ENCODE data around the gene FAR2. TPM values are rescaled to one million over a fixed set of nuclear protein-coding genes. Genes with fewer than 3 reads are reported as not detected.

Gene FAR2
- polyA plus RNA-seq, 1 of the 3 experiments (the other 2 are of a cell fraction) = 7.4 TPM

DNA sequence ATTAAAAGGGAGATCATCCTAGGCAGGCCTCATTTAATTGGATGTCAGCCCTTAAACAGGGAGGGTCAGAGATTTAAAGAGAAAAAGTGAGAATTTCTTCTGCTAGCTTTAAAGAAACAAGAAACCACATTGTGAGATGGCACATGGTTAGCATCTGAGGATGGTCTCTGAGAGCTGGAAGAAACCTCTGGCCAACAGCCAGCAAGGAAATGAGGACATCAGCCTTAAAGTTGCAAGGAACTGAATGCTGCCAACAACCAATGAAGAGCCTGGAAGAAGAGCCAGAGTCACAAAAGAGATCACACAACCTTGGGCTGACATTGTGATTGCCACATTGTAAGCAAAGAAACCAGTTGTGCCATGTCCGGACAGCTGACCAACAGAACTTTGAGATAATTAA lies 17.5 kb upstream of the FAR2 start:
- Histone ChIP-seq H3K27me3 (ENCODE audit: insufficient read depth) (no peaks in the 10 kb centered on the region), H3K9ac (no peak overlapping the region), H2AFZ (ENCODE audit: low read depth) (peak overlapping the region; percentile 60; the same call in 1 of the 2 replicates), H3K36me3 (replicated peaks in 1 of 2; ENCODE audit: control insufficient read depth in 1 of 2, insufficient read depth in 2 of 2, low read length in 1 of 2) (no peaks in the 10 kb centered on the region), H4K20me1 (ENCODE audit: insufficient read depth) (no peaks in the 10 kb centered on the region), H3K27ac (ENCODE audit: low read depth in 2 of 2, low read length in 1 of 2) (no peak overlapping the region), H3F3A (replicated peaks; ENCODE audit: insufficient read depth) (no peaks in the 10 kb centered on the region), H3K4me3 (ENCODE audit: low read depth in 2 of 2, low read length in 1 of 2) (no peak overlapping the region), H3K9me3 (0 out of 2 replicates have a peak, but pooled peaks cover 3% of the 10 kb centered on the region), H3K4me1 (ENCODE audit: control insufficient read depth in 1 of 2, insufficient read depth in 2 of 2, low read depth in 1 of 2, low read length in 1 of 2) (peaks cover 0 to 13% of the 10 kb centered on the region in 2 experiments; a peak in 1 of 4 replicates), H3K79me2 (ENCODE audit: insufficient read depth) (no peaks in the 10 kb centered on the region), H3K4me2 (no peak overlapping the region), H3K9me2 (no peaks in the 10 kb centered on the region)
- POLR2A ChIA-PET = no interaction called here
- CTCF ChIA-PET = no interaction called here
- no peak for DNase-seq
- TF ChIP-seq POLR2AphosphoS5 (IDR thresholded peaks at IDR 0.05; ENCODE audit: low read depth, low read length) (no peak), MAX (IDR thresholded peaks at IDR 0.05; ENCODE audit: low read depth) (peak; percentile 32; the same call in 1 of the 2 replicates), NFIC (IDR thresholded peaks at IDR 0.05; ENCODE audit: borderline replicate concordance) (peak; percentile 28; the same call in 1 of the 2 replicates)
- WGBS (ENCODE audit: low lambda C conversion rate) = 71% methylated on average over 1 of the region's 1 CpG

DNA sequence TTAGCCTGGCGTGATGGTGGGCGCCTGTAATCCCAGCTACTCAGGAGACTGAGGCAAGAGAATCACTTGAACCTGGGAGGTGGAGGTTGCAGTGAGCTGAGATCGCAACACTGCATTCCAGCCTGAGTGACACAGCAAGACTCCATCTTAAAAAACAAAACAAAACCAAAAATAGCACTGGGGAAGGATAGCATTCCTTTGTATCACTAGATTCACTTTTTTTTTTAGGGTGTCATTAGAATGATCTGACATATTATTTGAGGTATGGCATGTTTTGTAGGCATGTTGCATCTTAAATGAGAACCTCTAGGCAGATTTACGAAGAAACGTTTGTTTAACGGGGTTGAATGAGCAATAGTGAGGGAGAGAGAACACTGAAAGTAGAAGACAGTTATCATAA lies 16.8 kb upstream of the FAR2 start:
- no peaks in the 10 kb centered on the region for H3K36me3 ChIP-seq (replicated peaks in 1 of 2; ENCODE audit: control insufficient read depth in 1 of 2, insufficient read depth in 2 of 2, low read length in 1 of 2)
- no peak for DNase-seq
- CTCF ChIA-PET = no interaction called here

DNA sequence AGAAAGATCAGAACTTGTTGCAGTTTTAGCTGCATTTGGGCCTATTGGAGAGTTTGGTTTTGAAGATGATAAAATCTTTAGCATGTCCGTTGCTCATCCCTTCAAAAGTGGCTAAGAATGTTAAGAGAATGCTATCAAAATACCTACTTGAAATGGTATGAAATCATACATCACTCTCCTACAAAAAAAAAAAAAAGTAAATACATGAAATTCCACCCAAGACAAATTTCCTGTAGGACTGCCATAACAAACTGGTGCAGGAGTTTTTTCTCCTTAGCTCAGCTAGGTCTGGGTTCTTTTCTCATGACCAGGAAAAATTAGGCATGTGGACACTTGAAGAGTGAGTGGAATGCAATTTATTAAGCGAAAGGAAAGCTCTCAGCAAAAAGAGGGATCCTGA lies 15.9 kb upstream of the FAR2 start:
- WGBS (ENCODE audit: low lambda C conversion rate) = 55% methylated on average over 2 of the region's 2 CpGs
- Histone ChIP-seq H3K4me3 (ENCODE audit: low read depth in 2 of 2, low read length in 1 of 2) (no peak overlapping the region), H3F3A (replicated peaks; ENCODE audit: insufficient read depth) (no peaks in the 10 kb centered on the region), H2AFZ (ENCODE audit: low read depth) (no peak overlapping the region), H3K9ac (no peak overlapping the region), H3K27ac (ENCODE audit: low read depth in 2 of 2, low read length in 1 of 2) (no peak overlapping the region), H3K9me2 (no peaks in the 10 kb centered on the region), H3K9me3 (no peaks in the 10 kb centered on the region), H3K79me2 (ENCODE audit: insufficient read depth) (no peaks in the 10 kb centered on the region), H3K4me2 (no peak overlapping the region), H4K20me1 (ENCODE audit: insufficient read depth) (no peaks in the 10 kb centered on the region), H3K36me3 (replicated peaks in 1 of 2; ENCODE audit: control insufficient read depth in 1 of 2, insufficient read depth in 2 of 2, low read length in 1 of 2) (no peaks in the 10 kb centered on the region), H3K4me1 (ENCODE audit: control insufficient read depth in 1 of 2, insufficient read depth in 2 of 2, low read depth in 1 of 2, low read length in 1 of 2) (peaks cover 0 to 13% of the 10 kb centered on the region in 2 experiments; a peak in 1 of 4 replicates), H3K27me3 (ENCODE audit: insufficient read depth) (no peaks in the 10 kb centered on the region)
- no peak for DNase-seq
- ChIA-PET CTCF (interaction anchor here (1.3 kb wide), 1 partner anchor 185 kb away, joined by 4 read pairs; no protein-coding TSS in a partner anchor), POLR2A (no interaction called here)
- no peak for TF ChIP-seq CHD2 (IDR thresholded peaks at IDR 0.05; ENCODE audit: low read length, partially characterized antibody)
- no peak for TF ChIP-seq MEF2A (IDR thresholded peaks at IDR 0.05; ENCODE audit: borderline replicate concordance, low read depth)
- TF ChIP-seq POLR2AphosphoS5 (IDR thresholded peaks at IDR 0.05; ENCODE audit: low read depth, low read length) = no peak
- TF ChIP-seq FOXM1 (IDR thresholded peaks at IDR 0.05; ENCODE audit: low read depth) = no peak
- TF ChIP-seq FOSL2 (IDR thresholded peaks at IDR 0.05; ENCODE audit: borderline replicate concordance, low read depth) = no peak
- no peak for TF ChIP-seq SMC3 (IDR thresholded peaks at IDR 0.05; ENCODE audit: low read depth, low read length)
- TF ChIP-seq ZBTB33 (IDR thresholded peaks at IDR 0.05; ENCODE audit: borderline replicate concordance, low read depth) = no peak
- TF ChIP-seq GABPA (IDR thresholded peaks at IDR 0.05; ENCODE audit: low read depth) = no peak
- TF ChIP-seq, protein P1, sequence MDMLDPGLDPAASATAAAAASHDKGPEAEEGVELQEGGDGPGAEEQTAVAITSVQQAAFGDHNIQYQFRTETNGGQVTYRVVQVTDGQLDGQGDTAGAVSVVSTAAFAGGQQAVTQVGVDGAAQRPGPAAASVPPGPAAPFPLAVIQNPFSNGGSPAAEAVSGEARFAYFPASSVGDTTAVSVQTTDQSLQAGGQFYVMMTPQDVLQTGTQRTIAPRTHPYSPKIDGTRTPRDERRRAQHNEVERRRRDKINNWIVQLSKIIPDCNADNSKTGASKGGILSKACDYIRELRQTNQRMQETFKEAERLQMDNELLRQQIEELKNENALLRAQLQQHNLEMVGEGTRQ (IDR thresholded peaks at IDR 0.05; ENCODE audit: borderline replicate concordance, low read depth, low read length) = no peak
- TF ChIP-seq PBX3 (IDR thresholded peaks at IDR 0.05) = no peak

More for the DNA sequence above, 16.8 kb upstream of the FAR2 start:
- no peak overlapping the region for H3K27ac ChIP-seq (ENCODE audit: low read depth in 2 of 2, low read length in 1 of 2)
- H3K4me1 ChIP-seq (ENCODE audit: control insufficient read depth in 1 of 2, insufficient read depth in 2 of 2, low read depth in 1 of 2, low read length in 1 of 2) = peaks cover 0 to 13% of the 10 kb centered on the region in 2 experiments; a peak in 1 of 4 replicates
- H3K4me2 ChIP-seq = no peak overlapping the region
- H3F3A ChIP-seq (replicated peaks; ENCODE audit: insufficient read depth) = no peaks in the 10 kb centered on the region
- no peaks in the 10 kb centered on the region for H3K9me3 ChIP-seq
- H3K9ac ChIP-seq = no peak overlapping the region
- no peaks in the 10 kb centered on the region for H3K27me3 ChIP-seq (ENCODE audit: insufficient read depth)
- POLR2A ChIA-PET = no interaction called here
- H3K9me2 ChIP-seq = no peaks in the 10 kb centered on the region
- TF ChIP-seq MAX (IDR thresholded peaks at IDR 0.05; ENCODE audit: low read depth) = no peak
- no peak for TF ChIP-seq GATA2 (CRISPR knock-in tag; IDR thresholded peaks at IDR 0.05)
- TF ChIP-seq NRF1 (IDR thresholded peaks at IDR 0.05; ENCODE audit: low read depth, low read length) = no peak
- no peak for TF ChIP-seq RAD21 (IDR thresholded peaks at IDR 0.05; ENCODE audit: low read length)
- TF ChIP-seq NFIC (IDR thresholded peaks at IDR 0.05; ENCODE audit: borderline replicate concordance) = no peak
- no peak for TF ChIP-seq RFX5 (IDR thresholded peaks at IDR 0.05; ENCODE audit: low read length)
- TF ChIP-seq, protein P2, sequence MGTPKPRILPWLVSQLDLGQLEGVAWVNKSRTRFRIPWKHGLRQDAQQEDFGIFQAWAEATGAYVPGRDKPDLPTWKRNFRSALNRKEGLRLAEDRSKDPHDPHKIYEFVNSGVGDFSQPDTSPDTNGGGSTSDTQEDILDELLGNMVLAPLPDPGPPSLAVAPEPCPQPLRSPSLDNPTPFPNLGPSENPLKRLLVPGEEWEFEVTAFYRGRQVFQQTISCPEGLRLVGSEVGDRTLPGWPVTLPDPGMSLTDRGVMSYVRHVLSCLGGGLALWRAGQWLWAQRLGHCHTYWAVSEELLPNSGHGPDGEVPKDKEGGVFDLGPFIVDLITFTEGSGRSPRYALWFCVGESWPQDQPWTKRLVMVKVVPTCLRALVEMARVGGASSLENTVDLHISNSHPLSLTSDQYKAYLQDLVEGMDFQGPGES (IDR thresholded peaks at IDR 0.05; ENCODE audit: low read depth, low read length) = no peak
- no peak for TF ChIP-seq TCF12 (IDR thresholded peaks at IDR 0.05)
- peak overlapping the region; percentile 74; the same call in 1 of the 2 replicates for H2AFZ ChIP-seq (ENCODE audit: low read depth)
- no peaks in the 10 kb centered on the region for H3K79me2 ChIP-seq (ENCODE audit: insufficient read depth)
- H4K20me1 ChIP-seq (ENCODE audit: insufficient read depth) = no peaks in the 10 kb centered on the region
- WGBS (ENCODE audit: low lambda C conversion rate) = 77% methylated on average over 6 of the region's 6 CpGs
- H3K4me3 ChIP-seq (ENCODE audit: low read depth in 2 of 2, low read length in 1 of 2) = no peak overlapping the region
